ENCODE results near the gene STX8.
A peak's percentile ranks its signal among the peaks of the same experiment; 100 is the strongest.

Gene STX8

GRCh38 chr17:9225305-9226101 lies 350.1 kb downstream of the STX8 start:
- ATAC-seq = no peak
- DNase-seq = no peak

DNA sequence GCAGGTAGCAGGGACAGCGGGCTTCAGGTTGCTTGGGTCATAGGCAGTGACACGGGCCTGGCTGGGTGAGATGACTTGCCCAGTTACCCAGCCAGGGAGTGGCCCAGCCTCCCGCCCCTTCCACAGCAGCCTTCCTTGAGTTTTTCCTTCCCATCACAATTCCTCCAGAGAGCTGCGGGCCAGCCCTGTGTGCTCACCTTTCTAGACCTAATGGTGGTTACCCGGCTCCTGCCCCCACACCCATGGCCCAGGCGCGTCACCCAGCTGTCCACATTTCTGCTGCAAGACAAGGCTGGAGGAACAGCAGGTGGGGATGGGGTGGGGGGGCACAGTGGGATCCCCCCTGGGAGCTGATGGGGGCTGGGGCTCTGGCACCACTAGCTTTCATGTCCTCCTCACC lies 351.1 kb downstream of the STX8 start:
- ATAC-seq (no peak), DNase-seq (no peak)

GRCh38 chr17:9223531-9223930 lies 352.1 kb downstream of the STX8 start:
- no peak for ATAC-seq
- DNase-seq = no peak

DNA sequence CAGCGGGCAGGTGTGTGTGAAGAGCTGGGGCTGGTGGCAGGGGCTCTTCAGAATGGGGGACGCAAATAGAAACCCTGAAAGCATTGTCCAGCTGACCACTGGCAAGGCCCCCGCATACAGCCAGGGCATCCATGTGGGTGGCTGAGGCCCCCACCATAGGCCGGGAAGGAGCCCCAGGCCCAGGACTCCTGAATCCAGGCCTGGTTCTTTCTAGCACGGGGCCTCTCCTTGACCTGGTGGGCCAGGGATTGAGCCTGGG lies 353.8 kb downstream of the STX8 start:
- no peak for ATAC-seq

GRCh38 chr17:9221147-9221921 lies 354.3 kb downstream of the STX8 start:
- ATAC-seq (no peak), DNase-seq (no peak)

More for the DNA sequence above, 353.8 kb downstream of the STX8 start:
- DNase-seq = no peak

DNA sequence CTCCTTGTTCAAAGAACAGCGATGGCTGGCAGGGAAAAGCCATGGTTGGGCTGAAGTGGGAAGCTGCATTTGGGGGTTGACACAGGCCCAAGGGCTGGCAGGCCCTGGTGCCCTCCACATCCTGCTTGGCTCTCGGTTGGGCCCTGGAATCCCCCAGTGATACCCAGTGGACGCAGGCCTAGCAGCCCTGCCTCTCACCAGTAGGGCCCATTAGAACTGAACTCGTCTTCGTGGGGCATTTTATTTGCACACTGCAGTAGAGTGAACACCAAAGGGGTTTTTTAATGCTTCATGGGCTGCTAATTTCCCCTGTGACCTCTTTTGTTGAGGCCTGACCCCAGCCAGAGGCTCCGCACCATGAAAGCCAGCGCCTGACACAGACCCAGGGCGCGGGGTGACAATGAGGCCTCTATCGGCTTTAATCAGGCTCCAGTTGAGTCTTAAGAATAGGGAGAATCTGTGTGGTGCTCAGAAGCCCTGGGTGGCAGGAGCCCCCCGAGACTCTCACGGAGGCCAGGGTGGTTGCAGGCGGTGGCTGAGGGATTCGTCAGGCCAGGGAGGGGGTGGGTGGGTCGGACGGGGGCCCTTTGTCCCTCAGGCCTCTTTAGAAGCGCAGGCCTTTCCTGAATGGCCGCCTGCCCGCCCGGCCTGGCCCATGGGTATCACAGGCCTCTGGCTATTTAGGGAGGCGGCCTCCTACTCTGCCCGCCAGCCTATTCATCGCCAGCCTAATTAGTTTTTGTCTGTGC lies 355.0 kb downstream of the STX8 start:
- DNase-seq (no peak), ATAC-seq (no peak)

- DNase-seq (no peak), ATAC-seq (no peak)
Observed at GRCh38 chr17:9219631-9220397, 355.8 kb downstream of the STX8 start.

DNA sequence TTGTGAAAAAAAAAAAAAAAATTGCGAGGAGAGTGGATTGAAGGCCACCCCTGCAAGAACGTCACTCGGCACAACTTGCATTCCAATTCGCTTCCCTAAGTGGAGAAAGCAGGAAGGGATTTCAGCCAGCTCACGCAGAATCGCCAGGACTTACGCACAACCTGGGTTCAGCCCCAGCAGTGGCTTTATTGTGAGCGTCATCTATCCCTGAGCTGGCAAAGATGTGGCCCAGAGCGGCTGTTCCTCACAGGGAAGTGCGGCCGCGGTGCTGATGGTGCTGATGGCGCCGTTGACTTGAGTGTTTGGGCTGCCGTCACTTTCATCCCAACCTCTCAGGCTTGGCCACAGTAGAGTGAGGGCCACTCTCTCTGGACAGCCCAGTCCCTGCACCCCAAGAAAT lies 356.7 kb downstream of the STX8 start:
- ATAC-seq (no peak), DNase-seq (no peak)

- no peak for ATAC-seq
- DNase-seq = no peak
Observed at GRCh38 chr17:9218064-9218635, 357.5 kb downstream of the STX8 start.

DNA sequence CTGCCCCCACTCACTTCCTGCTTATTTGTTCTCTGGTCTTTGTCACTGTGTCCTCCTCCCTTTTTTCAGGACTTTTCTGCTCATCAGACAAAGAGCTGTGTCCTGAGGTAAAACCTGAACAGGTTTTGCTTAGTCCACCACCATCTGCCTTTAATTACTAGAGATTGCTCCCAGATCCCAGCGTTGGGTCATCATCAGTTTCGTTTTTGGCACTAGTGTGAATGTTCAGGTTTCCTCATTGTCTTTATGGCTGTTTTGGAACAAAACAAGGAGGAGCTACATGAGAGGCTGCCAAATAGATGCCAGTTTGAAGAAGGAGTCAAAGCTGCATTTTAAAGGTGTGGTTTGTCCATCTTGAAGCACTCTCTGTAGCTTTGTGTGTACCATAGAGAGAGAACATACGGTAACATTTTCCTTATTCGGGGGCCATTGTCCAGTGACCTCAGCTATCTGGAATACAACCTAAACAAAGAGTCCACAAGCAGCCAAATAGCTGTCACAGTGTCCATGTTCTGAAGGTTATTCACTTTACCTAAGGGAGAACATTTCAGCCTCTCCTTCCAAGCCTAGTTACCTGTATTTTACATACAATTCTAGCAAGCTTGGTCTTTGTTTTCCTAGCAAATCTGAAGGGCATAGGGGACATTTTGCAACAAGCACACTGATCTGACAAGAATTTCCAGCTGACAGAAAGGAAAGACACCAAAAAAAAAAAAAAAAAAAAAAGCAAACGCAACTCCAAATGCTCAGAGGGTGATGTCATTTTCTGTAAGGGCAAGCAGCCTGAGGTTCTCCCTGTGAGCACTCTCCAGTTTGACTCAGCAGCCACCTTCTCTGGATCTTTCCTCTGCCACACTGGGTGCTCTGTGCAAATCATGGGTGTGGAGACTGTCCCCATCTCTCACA lies 358.2 kb downstream of the STX8 start:
- no peak for DNase-seq
- no peak for ATAC-seq

GRCh38 chr17:9215465-9215864 lies 360.2 kb downstream of the STX8 start:
- DNase-seq (no peak), ATAC-seq (no peak)

GRCh38 chr17:9213303-9213640 lies 362.3 kb downstream of the STX8 start:
- DNase-seq (no peak), ATAC-seq (no peak)

DNA sequence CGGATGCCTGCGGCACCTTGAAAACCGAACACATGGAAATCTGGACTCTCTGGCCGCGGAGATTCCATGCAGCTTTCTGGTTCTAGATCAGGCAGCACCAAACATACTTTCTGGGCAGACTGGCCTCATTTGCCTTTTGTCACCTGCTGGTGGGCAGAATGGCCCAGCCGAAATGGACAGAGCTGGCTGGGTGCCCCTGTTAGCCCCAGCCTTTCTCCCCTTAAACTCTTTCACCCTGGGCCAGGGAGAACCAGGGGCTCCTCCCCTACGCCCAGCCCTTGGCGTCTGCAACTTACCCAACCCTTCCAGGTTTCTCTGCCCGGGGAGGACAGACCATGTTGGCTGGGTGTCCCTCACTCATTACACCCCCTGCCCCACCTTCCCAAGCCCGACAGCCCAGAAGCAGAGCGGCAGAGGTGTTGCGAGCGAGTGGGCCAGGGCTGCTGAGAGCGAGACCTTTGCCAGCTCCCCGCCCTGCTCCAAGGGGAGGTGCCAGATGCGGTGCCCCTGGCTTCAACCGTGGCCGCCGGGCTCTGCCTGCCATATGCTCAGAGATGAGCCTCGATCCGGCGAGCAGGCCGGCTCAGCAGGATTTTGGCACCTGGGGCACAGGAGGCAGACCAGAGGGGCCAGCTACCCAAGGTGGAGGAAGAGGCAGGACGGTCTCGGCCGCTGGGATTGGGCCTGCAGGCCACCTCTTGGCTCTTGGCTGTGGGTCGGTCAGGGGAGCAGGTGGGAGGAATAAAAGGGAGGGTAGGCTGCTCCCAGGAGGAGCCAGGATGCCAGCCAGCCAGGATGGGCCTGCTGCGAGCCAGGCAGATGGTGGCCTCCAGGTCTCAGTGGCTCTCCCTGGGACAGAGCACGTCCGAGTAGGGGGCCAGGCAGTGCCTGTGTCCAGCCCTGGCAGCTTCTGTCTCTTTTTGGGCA lies 363.0 kb downstream of the STX8 start:
- no peak for DNase-seq
- peak; percentile 28 for ATAC-seq

DNA sequence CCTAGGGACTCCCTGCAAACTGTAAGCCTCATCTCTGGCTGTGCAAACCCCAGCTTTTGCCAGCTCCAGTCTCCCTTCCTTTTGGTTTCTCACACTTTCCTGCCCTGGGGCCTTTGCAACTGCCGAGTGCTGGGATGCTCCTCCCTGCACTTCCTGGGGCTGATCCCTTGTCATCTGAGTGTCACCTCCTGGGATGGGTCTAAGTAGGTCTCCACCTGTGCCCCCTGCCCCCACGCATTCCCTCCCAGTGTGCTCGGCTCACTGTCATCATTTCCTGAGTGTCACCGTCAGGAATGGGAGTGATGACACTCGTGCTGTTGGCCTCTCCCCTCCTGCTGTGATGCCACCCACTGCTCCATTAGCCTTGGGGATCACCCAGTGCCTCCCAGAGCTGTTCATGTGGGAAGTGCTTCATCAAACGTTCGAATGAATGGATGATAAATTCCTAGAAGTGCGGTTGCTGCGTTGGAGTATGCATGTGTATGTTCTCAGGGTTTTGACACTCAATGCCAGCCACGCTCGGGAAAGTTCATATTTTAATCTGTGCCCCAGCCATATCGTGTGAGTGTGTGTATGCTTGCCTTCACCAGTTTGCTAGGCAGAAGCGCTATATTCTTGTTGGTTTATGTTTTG lies 364.4 kb downstream of the STX8 start:
- DNase-seq = no peak

DNA sequence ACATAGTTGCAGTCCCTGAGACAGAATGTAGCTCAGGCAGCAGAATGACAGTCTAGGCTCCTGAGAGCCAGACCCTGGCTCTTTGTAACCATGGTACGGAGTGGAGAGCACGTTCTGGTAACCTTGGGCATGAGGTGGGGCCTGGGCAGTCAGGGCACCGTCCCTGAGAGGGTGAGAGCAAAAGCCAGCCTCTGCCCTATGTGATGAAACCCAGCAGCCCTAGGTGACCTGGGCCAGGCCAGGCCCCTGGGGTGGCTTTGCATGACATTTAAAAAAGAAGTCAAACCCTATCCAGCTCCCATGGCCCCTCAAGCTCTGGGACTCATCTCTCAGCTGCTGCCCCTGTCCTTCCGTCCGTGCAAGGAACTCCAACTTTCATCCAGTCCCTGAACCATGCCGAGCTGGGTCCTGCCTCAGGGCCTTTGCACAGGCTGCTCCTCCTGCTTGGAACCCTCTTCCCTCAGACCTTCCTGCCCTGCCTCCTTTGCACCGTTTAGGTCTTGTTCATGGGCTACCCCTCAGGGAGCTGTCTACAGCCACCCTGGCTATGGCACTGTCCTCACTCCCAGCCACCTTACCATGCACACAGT lies 365.7 kb downstream of the STX8 start:
- ATAC-seq (no peak), DNase-seq (no peak)

More for the DNA sequence above, 364.4 kb downstream of the STX8 start:
- ATAC-seq = no peak

DNA sequence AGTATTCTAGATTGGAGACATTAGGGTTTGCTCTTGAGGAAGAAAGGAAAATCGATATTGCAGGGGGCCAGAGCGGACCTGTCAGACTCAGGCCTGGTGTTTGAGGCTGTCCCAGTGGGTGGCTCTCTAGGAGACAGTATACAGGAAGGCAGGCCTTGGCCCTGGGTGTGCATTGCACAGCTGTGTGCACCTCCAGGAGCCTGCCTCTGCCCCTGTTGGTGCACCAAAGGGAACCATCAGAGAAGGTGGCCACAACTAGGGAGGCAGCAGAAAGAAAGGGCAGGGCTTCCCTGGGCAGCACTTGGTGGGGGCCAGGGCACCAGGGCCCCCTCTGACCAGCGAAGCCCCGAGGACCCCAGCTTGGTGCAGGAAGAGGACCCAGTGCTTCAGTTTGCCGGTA lies 366.3 kb downstream of the STX8 start:
- ATAC-seq = no peak
- DNase-seq = no peak

DNA sequence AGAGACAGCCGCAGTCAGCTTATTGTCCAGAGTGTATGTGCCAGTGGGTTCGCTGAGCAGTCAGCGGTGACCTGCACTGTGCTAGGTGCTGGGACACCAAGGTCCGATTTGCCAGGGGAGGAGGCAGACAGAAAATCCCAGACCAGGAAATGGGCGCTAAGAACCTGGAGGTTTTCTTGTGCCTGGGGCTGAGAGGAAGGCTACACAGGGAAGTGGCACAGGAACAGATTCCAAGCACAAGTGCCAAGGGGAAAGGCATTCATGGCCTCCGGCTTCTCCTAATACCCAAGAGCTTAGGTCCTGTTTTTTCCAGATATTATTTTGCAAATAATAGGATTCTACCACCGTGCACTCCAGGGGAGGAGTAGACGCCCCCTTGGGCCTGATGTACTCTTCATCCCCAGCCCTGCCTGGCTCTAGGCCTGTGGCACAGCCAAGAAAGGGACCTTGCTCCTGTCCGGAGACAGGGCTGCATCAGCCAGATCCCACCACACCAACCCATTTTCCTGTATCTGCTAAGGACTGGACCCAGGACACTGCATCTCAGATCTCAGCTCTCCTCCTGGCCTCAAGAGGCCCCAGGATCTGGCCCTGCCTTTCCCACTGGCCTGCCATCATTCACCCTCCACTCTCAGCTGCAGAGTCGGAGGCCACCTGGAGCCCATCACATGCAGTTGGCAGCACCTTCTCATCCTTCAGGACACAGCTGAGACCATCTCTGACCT lies 367.1 kb downstream of the STX8 start:
- DNase-seq (no peak), ATAC-seq (no peak)

- DNase-seq (no peak), ATAC-seq (no peak)
Observed at GRCh38 chr17:9206741-9207332, 368.8 kb downstream of the STX8 start.

Data from stimulated activated naive CD8-positive, alpha-beta T cell treated with anti-CD3 and anti-CD28 coated beads, Interleukin-15, Interleukin-2, amounts not matched to agents 100 U/mL and 50 U/mL, for 24 hours (primary cell).